NCI-H460 (cell line): Measurements from ENCODE around the gene ST6GAL1. TPM values are rescaled to one million over a fixed set of nuclear protein-coding genes. Genes with fewer than 3 reads are reported as not detected.
"Not testable (repeated sequence)": the region's sequence is repeated elsewhere in the genome, so short reads cannot be mapped to it uniquely, and the experiment has no call there.

Experiments used
- DNase-seq: peaks from one replicate; pipeline ENCODE4 v3.0.0-alpha.2; 2016; ENCODE audit warnings: low read depth; ENCODE audit errors: extremely low read depth
- total RNA-seq: library from RNA; depleted of rRNA; stranded (reverse); fragments of >200 nt; shearing (Covaris generic); gene quantifications from 2 replicates; pipeline ENCODE4 v1.2.3, GENCODE V29; 2014

Gene ST6GAL1
- total RNA-seq, 1 experiment from 2014 or later, result 18.8 TPM

- no peak for DNase-seq
Observed at GRCh38 chr3:187017511-187018230, 87.3 kb downstream of the ST6GAL1 start.

- DNase-seq, result no peak
Observed at GRCh38 chr3:187019542-187020072, 89.3 kb downstream of the ST6GAL1 start.

DNA sequence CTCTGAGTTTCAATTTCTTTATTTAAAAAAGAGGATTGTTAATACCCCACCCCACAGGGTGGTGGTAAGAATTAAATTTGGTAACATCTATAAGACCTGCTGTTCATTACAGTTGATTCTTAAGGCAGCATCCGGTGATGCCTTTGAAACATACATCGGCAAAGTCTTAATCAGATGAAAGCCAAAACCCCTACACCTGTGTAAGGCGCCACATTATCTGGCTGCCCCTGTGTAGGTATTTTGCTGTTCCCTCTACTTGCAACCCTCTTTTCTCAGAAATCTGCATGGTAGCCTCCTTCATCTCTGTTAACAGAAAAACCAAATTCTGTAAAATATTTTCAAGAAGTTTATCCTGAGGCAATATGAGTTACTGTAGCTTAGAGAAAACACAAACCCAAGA, 90.0 kb downstream of the ST6GAL1 start:
- no peak for DNase-seq

GRCh38 chr3:187021748-187022402, 91.5 kb downstream of the ST6GAL1 start:
- DNase-seq, result no peak

- no peak for DNase-seq
Observed at GRCh38 chr3:187022403-187023029, 92.2 kb downstream of the ST6GAL1 start.

DNA sequence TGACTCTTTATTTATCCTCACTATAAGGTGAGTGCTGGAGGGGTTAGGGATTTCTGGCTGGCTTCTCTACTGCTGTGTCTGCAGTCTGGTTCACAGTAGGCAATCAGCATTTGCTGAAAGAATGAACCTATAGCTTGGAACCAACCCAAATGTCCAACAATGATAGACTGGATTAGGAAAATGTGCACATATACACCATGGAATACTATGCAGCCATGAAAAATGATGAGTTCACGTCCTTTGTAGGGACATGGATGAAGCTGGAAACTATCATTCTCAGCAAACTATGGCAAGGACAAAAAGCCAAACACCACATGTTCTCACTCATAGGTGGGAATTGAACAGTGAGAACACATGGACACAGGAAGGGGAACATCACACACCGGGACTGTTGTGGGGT, 93.0 kb downstream of the ST6GAL1 start:
- not testable (repeated sequence) for DNase-seq

- no peak for DNase-seq
Observed at GRCh38 chr3:187024536-187025226, 94.4 kb downstream of the ST6GAL1 start.

DNA sequence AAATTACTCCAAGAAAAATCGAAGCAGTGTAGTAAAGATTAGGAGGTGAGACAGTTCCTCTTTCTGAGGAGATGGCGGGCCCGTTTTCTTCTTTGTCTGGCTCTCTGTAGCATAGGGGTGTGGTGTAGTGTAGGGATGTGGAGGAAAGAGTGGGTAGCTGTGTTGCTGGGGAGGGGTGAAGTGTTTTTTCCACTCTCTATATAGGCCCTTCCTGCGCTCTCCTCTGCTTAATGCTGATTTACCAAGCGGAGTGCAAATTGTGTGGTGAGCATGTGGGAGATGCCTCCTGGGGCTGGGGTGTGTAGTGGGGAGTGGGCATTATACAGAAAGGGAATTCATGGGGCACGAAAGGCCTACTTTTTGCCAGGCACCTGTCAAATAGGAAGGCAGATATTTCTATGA, 94.9 kb downstream of the ST6GAL1 start:
- DNase-seq, result no peak

DNA sequence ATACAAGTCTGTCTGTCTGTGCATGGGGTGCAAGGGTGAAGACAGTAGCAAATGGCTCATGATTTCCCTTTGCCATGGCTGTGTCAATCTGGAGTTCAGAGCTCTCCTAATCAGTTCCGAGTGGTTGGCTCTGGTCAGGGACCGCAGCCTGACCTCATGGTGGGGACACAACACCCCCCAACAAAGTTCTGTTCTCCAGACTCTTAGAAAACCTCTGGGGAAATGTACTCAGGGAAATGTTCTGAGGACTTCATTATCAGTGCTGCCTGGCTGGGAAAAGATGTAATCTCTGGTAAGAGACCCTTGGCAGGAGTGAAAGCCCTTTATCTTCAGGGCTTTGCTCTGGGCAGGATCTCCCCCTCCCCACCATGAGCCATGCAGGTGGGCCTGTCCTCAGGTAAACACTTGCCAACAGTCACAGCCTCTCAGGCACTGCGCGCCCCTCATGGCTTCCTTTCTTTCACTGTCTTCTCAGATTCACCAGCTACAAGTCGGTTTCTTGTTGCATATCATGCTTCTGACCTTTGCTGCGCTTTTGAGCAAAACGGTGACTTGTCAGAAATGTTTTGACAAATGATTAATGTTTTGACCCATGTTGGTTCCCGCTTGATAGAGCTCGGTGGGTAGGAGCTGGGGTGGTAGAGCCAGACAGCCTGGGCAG, 95.5 kb downstream of the ST6GAL1 start:
- DNase-seq, result no peak

- DNase-seq, result no peak
Observed at GRCh38 chr3:187026317-187026670, 96.0 kb downstream of the ST6GAL1 start.

DNA sequence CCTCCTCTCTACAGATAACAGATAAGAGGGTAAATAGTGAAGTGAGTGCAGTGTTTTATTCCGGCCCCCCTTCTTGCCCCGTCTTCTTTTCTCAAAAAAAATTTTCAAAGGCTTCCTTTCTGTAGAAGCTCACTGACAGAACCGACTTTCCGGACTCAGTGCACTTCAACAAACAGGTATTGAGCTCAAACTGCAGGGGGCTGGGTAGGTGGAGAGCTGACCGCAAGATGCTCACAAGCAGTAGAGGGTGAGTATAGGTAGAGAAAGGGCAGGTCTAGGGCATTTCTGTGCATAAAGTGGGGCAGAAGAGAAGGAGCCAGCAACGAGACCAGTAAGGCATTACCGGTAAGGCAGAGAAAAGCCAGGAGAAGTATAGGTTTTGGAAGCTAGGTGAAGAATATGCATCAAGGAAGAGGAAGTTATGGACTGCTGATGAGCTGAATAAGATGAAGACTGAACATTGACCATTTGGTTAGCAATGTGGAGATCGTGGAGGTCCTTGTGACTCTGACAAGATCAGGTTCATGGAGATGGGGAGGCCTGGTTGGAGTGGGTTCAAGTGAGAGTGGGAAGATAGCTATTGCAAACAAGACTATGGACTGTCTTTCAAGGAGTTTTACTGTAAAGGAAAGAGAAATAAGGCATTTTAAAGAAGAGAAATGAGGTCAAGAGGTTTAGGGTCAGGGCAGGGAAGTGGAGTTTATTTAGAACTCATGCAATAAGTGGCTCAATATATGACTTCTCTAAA, 97.4 kb downstream of the ST6GAL1 start:
- DNase-seq, result no peak

- no peak for DNase-seq
Observed at GRCh38 chr3:187031934-187032333, 101.6 kb downstream of the ST6GAL1 start.

GRCh38 chr3:187036394-187036793, 106.1 kb downstream of the ST6GAL1 start:
- no peak for DNase-seq

GRCh38 chr3:187039100-187039722, 108.9 kb downstream of the ST6GAL1 start:
- DNase-seq, result no peak

- no peak for DNase-seq
Observed at GRCh38 chr3:187039723-187040414, 109.5 kb downstream of the ST6GAL1 start.

DNA sequence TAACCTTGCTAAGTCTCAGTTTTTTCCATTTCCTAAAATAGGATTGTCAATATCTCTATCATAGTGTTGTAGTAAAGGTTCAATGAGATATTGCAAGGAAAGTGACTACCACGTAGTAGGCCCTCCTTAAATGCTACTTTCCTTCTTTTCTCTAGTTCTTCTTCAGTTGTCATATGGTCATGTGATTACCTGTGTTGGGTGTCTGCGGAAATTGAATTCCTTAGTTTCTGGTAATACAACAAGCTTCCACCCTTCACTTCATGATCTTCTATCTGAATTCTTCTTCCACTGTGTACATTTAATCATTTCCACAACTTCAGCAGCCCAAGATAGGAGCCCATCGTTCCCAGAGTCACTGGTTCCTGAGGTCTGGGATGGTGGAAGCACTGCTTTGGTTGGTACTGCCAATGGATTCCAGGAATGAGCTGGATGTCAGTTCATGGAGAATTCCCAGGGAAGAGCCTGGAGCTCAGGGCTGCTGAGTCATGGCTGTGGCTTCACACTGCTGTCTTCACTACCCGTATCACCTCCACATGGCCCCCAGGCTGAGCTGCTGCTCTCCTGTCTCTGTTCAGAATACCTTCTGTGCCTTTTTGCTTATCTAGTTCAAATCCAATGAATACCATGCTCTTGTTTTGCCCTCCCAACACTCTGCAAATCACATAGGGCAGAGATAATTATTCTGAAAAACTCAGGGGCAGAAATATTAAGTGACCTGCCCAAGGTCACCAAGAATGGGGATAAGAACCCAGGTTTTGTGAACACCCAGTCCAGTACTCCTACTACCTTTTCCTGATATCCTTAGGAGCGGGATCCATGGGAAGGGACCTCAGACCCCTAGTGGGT, 110.4 kb downstream of the ST6GAL1 start:
- peak; percentile 21 for DNase-seq

DNA sequence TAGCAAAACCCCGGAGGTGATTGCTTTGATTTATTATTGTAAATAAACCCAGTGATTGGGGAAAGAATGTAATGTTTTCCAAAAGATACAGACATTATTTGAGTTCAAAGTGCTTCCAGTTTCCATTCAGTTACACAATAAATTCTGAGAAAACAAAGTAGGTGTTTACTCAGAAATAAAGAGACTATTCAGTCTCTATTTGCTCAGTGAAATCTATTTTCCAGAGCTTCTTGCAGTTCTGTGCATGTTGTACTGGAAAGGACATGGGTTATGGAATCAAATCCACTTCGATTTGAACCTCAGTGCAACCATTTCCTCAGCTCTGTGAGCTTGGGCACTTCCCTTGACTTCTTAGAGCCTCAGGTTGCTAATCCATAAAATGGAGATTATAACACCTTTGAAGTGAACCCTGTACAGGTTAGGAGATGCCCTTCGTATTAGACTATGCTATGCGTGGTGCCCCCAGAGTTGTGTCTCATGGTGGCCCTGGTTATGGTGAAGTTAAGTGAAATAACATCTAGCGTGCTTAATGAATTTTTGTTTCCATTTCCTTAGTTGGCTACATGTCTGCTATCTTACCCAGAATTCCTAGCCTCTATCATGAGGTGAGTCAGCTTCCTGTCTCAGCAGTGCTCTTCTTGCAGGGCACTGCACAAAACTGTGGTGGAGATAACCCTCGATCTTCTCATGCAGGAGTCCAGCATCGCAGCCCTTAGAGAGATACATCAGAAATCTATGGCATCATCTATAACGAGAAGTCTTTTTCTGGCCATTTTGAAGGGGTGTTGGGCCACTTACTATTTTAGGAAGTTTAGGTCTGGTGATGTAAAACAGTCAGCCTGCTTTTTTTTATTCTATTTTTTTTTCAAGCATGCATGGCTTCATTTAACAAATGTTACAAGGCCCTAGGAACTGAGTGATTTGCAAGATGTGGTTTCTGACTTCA, 111.3 kb downstream of the ST6GAL1 start:
- DNase-seq, result no peak
